ENCODE measurements around the gene ZNF316.

ZNF316 gene

GRCh38 chr7:6636741-6637543 is at the start of gene ZNF316:
Gene ZNF316 (plus strand): TSS chr7:6637318. CDS start chr7:6642410, 5,092 bp downstream.
- peak; percentile 35 for DNase-seq

GRCh38 chr7:6588566-6588965 is 48.6 kb upstream of the ZNF316 start:
- no peak for DNase-seq

- DNase-seq = no peak
These were observed 47.8 kb upstream of the ZNF316 start for GRCh38 chr7:6589151-6589828.

GRCh38 chr7:6589829-6590644 is 47.1 kb upstream of the ZNF316 start, which contains the start of gene INTS15:
Gene INTS15 (plus strand): TSS chr7:6590021. CDS start chr7:6590284, 263 bp downstream.
- peak; percentile 88 for DNase-seq

- no peak for DNase-seq
These were observed 46.4 kb upstream of the ZNF316 start for GRCh38 chr7:6590645-6591110.

DNA sequence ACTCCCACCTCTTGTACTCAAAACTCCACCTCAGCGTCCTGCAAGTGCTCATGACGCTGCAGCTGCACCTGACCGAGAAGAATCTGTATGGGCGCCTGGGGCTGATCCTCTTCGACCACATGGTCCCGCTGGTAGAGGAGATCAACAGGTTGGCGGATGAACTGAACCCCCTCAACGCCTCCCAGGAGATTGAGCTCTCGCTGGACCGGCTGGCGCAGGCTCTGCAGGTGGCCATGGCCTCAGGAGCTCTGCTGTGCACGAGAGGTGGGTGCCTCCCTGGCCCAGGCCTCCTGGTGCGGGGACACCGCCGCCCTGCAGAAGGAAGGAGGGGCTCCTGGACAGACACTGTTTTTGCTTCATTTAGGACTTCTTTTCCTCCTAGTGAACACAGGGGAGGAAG is 37.0 kb upstream of the ZNF316 start:
- DNase-seq = no peak

DNA sequence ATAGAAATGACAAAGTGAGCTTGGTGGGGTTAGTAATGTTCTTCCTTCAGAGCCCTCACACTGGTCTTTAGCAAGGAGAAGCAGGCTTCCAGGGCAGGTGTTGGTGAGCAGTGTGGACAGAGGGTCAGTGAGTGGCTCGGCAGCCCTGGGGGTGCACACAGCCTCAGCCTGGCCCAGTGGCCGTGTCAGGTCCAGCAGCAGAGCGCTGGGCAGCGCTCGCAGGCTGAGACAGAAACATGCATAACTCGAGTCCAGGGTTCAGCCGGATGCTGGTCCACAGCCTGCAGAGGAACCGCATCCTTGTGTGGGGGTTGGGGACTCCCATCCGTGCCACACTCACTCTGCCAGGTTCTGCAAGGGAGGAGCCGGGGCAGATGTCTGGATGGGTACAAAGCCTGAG is 32.7 kb upstream of the ZNF316 start:
- no peak for DNase-seq

DNA sequence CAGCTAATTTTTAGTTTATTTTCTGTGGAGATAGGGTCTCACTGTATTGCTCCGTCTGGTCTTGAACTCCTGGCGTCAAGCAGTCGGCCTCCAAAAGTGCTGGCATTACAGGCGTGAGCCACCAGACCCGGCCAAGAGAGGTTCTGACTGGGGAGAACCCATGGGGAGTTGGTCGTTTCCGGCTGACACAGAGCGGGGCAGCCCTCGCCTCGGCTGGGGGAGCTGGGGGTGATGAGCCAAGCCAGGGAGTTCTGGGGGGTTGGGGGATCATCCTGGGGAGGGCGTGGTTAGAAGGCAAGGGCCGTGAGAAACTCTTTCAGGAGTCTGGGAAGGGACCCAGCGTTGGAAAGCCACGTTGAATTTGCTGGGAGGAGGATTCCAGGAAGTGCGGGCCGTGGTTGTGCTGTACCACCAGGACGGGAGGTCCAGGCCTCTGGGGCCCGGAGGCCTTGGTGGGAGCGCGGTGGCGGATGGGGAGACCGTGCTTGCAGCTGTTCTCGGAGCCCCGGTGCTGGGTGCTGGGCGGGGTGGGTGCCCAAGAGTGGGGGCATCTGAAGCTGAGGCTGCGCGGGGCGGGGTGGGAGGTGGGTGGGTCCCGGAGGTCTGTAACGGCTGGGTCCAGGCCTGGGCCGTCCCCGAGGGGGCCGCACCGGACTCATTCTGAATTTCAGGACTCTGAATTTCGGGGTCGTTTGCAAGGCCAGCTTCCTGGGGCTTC is 30.1 kb upstream of the ZNF316 start:
- no peak for DNase-seq

- no peak for DNase-seq
These were observed 29.5 kb upstream of the ZNF316 start for GRCh38 chr7:6607651-6608051.

GRCh38 chr7:6608081-6608480 is 29.0 kb upstream of the ZNF316 start:
- DNase-seq = no peak

DNA sequence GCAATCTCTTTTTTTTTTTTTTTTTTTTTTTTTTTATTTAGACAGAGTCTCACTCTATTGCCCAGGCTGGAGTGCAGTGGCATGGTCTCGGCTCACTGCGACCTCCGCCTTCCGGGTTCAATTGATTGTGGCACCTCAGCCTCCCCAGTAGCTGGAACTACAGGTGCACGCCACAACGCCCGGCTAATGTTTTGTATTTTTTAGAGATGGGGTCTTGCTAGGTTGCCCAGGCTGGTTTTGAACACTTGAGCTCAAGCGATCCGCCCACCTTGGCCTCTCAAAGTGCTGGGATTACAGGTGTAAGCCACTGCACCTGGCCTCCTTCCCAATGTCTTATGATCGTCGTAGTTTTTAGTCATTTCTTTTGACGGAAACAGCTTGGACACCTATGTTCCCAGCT is 28.3 kb upstream of the ZNF316 start:
- DNase-seq = no peak

DNA sequence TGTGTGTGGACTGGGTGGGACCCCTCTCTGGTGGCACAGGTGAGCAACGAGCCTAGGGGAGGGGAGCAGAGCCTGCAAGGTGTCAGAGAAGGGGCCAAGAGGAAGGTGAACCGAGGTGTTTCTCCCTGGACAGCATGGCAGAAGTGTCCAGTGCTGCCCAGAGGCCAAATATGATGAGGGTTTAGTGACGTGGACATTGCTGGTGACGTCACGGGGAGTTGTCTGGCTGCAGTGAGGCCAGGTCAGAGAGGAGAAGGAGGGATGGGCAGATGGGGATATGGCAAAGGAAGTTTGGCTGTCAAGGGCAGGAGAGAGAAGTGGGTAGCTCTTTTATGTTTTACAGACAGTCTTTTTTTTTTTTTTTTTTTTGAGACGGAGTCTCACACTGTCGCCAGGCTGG is 24.3 kb upstream of the ZNF316 start:
- no peak for DNase-seq

- DNase-seq = no peak
These were observed 23.4 kb upstream of the ZNF316 start for GRCh38 chr7:6613706-6614105.

- peak; percentile 83 for DNase-seq
These were observed 22.0 kb upstream of the ZNF316 start, which contains the start of gene ZNF853 for GRCh38 chr7:6614953-6615722. Gene ZNF853 (plus strand): TSS chr7:6615610. CDS start chr7:6616175, 565 bp downstream.

DNA sequence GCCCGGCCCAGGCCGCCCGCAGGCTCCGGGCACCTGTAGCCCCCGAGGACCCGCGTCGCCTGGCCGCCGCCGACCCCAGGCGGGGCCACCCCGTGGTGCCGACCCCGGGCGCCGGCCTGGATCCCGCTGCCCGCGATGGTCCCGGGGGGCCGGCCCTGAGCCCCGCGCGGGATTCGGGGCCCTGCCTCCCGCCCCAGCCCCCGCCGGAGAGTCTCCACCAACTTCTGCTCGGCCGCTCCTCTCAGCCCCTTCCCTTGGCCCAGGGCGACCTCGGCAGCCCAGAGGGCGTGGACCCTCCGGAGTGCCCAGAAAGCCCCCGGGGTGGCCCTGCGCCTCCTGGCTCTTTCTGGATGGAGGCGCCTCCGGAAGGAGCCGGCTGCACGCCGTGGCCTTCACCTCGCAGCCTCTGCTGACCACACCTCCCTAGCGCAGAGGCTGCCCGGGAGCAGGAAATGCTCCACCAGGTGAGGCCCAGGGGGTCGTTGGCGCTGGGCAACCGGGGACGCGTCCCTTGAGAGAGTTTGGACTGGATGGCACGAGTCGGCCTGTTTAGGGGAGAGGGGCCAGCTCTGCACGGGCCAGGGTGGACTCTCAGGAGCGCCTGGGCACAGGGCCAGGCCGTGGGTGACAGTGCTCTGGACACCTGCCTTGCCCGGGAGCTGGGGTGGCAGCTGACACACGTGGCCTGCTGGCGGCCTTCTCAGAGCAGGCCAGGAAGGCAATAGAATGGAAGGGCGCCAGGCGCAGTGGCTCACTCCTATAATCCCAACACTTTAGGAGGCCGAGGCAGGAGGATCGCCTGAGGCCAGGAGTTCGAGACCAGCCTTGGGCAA is 21.2 kb upstream of the ZNF316 start:
- DNase-seq = peak; percentile 57

GRCh38 chr7:6616854-6617643 is 20.1 kb upstream of the ZNF316 start:
- no peak for DNase-seq

GRCh38 chr7:6618621-6619020 is 18.5 kb upstream of the ZNF316 start:
- DNase-seq = no peak

GRCh38 chr7:6619961-6620360 is 17.2 kb upstream of the ZNF316 start:
- no peak for DNase-seq

- no peak for DNase-seq
These were observed 15.7 kb upstream of the ZNF316 start for GRCh38 chr7:6621195-6622133.
